H1 (cell line): Measurements from ENCODE around the gene GEMIN7. TPM values are rescaled to one million over a fixed set of nuclear protein-coding genes. Genes with fewer than 3 reads are reported as not detected.

ENCODE experiments used
- CTCF ChIA-PET: fragments of 300-600 bp; sonication (Branson Sonifier 250); formaldehyde crosslinking; loops from one replicate; lab custom pipeline; 2021; ENCODE audit not compliant: partially characterized antibody; lab: Charles Lee
- POLR2A ChIA-PET: fragments of 300-600 bp; sonication (Branson Sonifier 250); formaldehyde crosslinking; loops from one replicate; lab custom pipeline; 2021; ENCODE audit warnings: inconsistent platforms; ENCODE audit not compliant: partially characterized antibody; lab: Charles Lee
- DNase-seq, 2 experiments: peaks; one replicate each; pipeline versions ENCODE4 v3.0.0 to v3.0.0-alpha.2; 2010 to 2022; ENCODE audit warnings: low spot score in 2 of 2, low read depth in 1 of 2, mixed read lengths in 1 of 2
- FAIRE-seq: peaks from 2 replicates; lab custom pipeline; 2011; peaks lifted over from hg19 to GRCh38; lab: Jason Lieb, UNC
- H2AFZ ChIP-seq: 2 replicates; pipeline ENCODE4 v1.8.1; 2012; ENCODE audit warnings: low read length, inconsistent platforms
- H2AK5ac ChIP-seq: 2 replicates; pipeline ENCODE4 v1.6.1; 2013; ENCODE audit warnings: low read depth, low read length
- H2BK120ac ChIP-seq: replicated peaks from 2 replicates; pipeline ENCODE3; 2013; ENCODE audit warnings: low read depth, low read length, inconsistent platforms
- H2BK12ac ChIP-seq: 2 replicates; pipeline ENCODE4 v1.6.1; 2013; ENCODE audit warnings: low read depth, low read length
- H2BK15ac ChIP-seq: 2 replicates; pipeline ENCODE4 v1.6.1; 2013; ENCODE audit warnings: low read length
- H2BK20ac ChIP-seq: 2 replicates; pipeline ENCODE4 v1.6.1; 2013; ENCODE audit warnings: low read length
- H2BK5ac ChIP-seq: 2 replicates; pipeline ENCODE4 v1.6.1; 2013; ENCODE audit warnings: low read depth, low read length
- H3K14ac ChIP-seq: 2 replicates; pipeline ENCODE4 v1.6.1; 2013; ENCODE audit warnings: inconsistent platforms; ENCODE audit not compliant: insufficient read length
- H3K18ac ChIP-seq: 2 replicates; pipeline ENCODE4 v1.6.1; 2013; ENCODE audit warnings: low read length; ENCODE audit errors: extremely low read depth
- H3K23ac ChIP-seq: 2 replicates; pipeline ENCODE4 v1.6.1; 2013; ENCODE audit warnings: inconsistent platforms; ENCODE audit not compliant: insufficient read length
- H3K23me2 ChIP-seq: 2 replicates; pipeline ENCODE4 v1.6.1; 2013; ENCODE audit warnings: low read depth, low read length
- H3K27ac ChIP-seq: 2 replicates; pipeline ENCODE4 v1.6.1; 2011; ENCODE audit warnings: low read depth, low read length, inconsistent platforms
- H3K27me3 ChIP-seq, 4 experiments: replicated peaks in 1 of 4; 1 replicate in 1 of 4; 2 replicates in 3 of 4; pipeline versions ENCODE4 v1.6.1 to v1.8.1; 2011 to 2013; ENCODE audit warnings: low read length in 3 of 4, mild to moderate bottlenecking in 3 of 4, inconsistent platforms in 2 of 4, mixed read lengths in 2 of 4, moderate library complexity in 1 of 4; ENCODE audit not compliant: control insufficient read depth in 3 of 4, insufficient read depth in 3 of 4; ENCODE audit errors: extremely low read depth in 1 of 4
- H3K36me3 ChIP-seq, 4 experiments: 2 replicates each; pipeline versions ENCODE4 v1.6.1 to v1.8.1; 2011 to 2013; ENCODE audit warnings: mild to moderate bottlenecking in 4 of 4, low read length in 3 of 4, moderate library complexity in 2 of 4, control low read depth in 1 of 4, inconsistent platforms in 1 of 4; ENCODE audit not compliant: insufficient read depth in 4 of 4, control insufficient read depth in 2 of 4
- H3K4ac ChIP-seq: replicated peaks from 2 replicates; pipeline ENCODE3; 2013; ENCODE audit warnings: low read length, low read depth, mixed read lengths, inconsistent platforms; ENCODE audit not compliant: insufficient read length
- H3K4me1 ChIP-seq, 4 experiments: replicated peaks in 1 of 4; 1 replicate in 1 of 4; 2 replicates in 3 of 4; pipeline versions ENCODE4 v1.6.1 to v1.8.1; 2011 to 2013; ENCODE audit warnings: low read length in 3 of 4, inconsistent platforms in 2 of 4, mixed read lengths in 1 of 4; ENCODE audit not compliant: insufficient read depth in 4 of 4, control insufficient read depth in 3 of 4
- H3K4me2 ChIP-seq, 2 experiments: 2 replicates each; pipeline versions ENCODE4 v1.6.1 to v1.8.1; 2011 to 2013; ENCODE audit warnings: low read depth in 2 of 2, low read length in 2 of 2, control low read depth in 1 of 2, inconsistent platforms in 1 of 2, mild to moderate bottlenecking in 1 of 2; ENCODE audit not compliant: insufficient read depth in 1 of 2
- H3K4me3 ChIP-seq, 4 experiments: fragments of 200-600, 300-600 bp in 1 of 4; sonication (generic), shearing (Covaris generic), sonication (Bioruptor Twin) in 1 of 4; 2 replicates each; pipeline versions ENCODE4 v1.5.1 to v1.8.1; 2011 to 2016; ENCODE audit warnings: low read length in 4 of 4, low read depth in 3 of 4, control low read depth in 2 of 4, inconsistent platforms in 2 of 4, mild to moderate bottlenecking in 2 of 4, mixed read lengths in 1 of 4, moderate library complexity in 1 of 4; ENCODE audit not compliant: insufficient read depth in 2 of 4; ENCODE audit errors: extremely low read depth in 1 of 4
- H3K56ac ChIP-seq: replicated peaks from 2 replicates; pipeline ENCODE3; 2013; ENCODE audit warnings: low read depth, mild to moderate bottlenecking, mixed read lengths, low read length, inconsistent platforms; ENCODE audit not compliant: insufficient read length
- H3K79me1 ChIP-seq: 2 replicates; pipeline ENCODE4 v1.6.1; 2013; ENCODE audit warnings: low read depth, low read length, control low read depth
- H3K79me2 ChIP-seq, 2 experiments: 2 replicates each; pipeline versions ENCODE4 v1.6.1 to v1.8.1; 2012 to 2013; ENCODE audit warnings: low read length in 2 of 2, mild to moderate bottlenecking in 2 of 2, inconsistent platforms in 1 of 2; ENCODE audit not compliant: insufficient read depth in 2 of 2, control insufficient read depth in 1 of 2
- H3K9ac ChIP-seq, 4 experiments: replicated peaks in 1 of 4; 1 replicate in 1 of 4; 2 replicates in 3 of 4; pipeline versions ENCODE4 v1.6.1 to v1.8.1; 2011 to 2013; ENCODE audit warnings: low read depth in 3 of 4, low read length in 3 of 4, control low read depth in 2 of 4, mild to moderate bottlenecking in 2 of 4, moderate library complexity in 2 of 4, inconsistent platforms in 1 of 4; ENCODE audit errors: extremely low read depth in 1 of 4
- H3K9me3 ChIP-seq, 2 experiments: 2 replicates each; pipeline versions ENCODE4 v1.6.1 to v1.8.1; 2012 to 2013; ENCODE audit warnings: mild to moderate bottlenecking in 2 of 2, moderate library complexity in 2 of 2, control low read depth in 1 of 2, inconsistent platforms in 1 of 2, low read depth in 1 of 2, low read length in 1 of 2, mixed read lengths in 1 of 2; ENCODE audit not compliant: insufficient read depth in 2 of 2
- H4K20me1 ChIP-seq, 2 experiments: replicated peaks in 1 of 2; 2 replicates each; pipeline versions ENCODE3 to v1.8.1; 2011 to 2013; ENCODE audit warnings: inconsistent platforms in 2 of 2, low read length in 2 of 2, mild to moderate bottlenecking in 1 of 2; ENCODE audit not compliant: insufficient read depth in 2 of 2, control insufficient read depth in 1 of 2
- H4K5ac ChIP-seq: 2 replicates; pipeline ENCODE4 v1.6.1; 2013; ENCODE audit warnings: low read length, low read depth, mixed read lengths, inconsistent platforms; ENCODE audit not compliant: insufficient read length
- H4K8ac ChIP-seq: 2 replicates; pipeline ENCODE4 v1.8.0; 2013; ENCODE audit warnings: mild to moderate bottlenecking, moderate library complexity, low read length, inconsistent platforms; ENCODE audit not compliant: insufficient read depth; ENCODE audit errors: extremely low read depth
- H4K91ac ChIP-seq: replicated peaks from 2 replicates; pipeline ENCODE3; 2013; ENCODE audit warnings: low read length, mixed read lengths, inconsistent platforms; ENCODE audit not compliant: insufficient read length
- CHD2 ChIP-seq: IDR thresholded peaks from 2 replicates; pipeline ENCODE4 v1.6.1; 2012; ENCODE audit warnings: low read length, improper control_type of control experiment
- KDM1A ChIP-seq: fragments of 200-600, 300-600 bp; sonication (generic); IDR thresholded peaks from 2 replicates; pipeline ENCODE4 v1.7.1; 2016; ENCODE audit warnings: mild to moderate bottlenecking, low read length, borderline replicate concordance
- KDM5A ChIP-seq: fragments of 200-600 bp; IDR thresholded peaks from 2 replicates; pipeline ENCODE4 v1.7.1; 2012; ENCODE audit warnings: mild to moderate bottlenecking, low read length, inconsistent platforms, mixed read lengths
- SP2 ChIP-seq: IDR thresholded peaks from 2 replicates; pipeline ENCODE4 v1.6.1; 2012; ENCODE audit warnings: mild to moderate bottlenecking, low read length, inconsistent platforms
- YY1 ChIP-seq: IDR thresholded peaks from 2 replicates; pipeline ENCODE4 v1.6.1; 2011; ENCODE audit warnings: low read depth, mild to moderate bottlenecking, low read length
- WGBS, 2 experiments: shearing (Covaris generic) in 1 of 2; methylation state at CpG; one replicate each; pipeline versions ENCODE4 v1.1.6 to v1.1.7; 2013 to 2015; ENCODE audit warnings: low lambda C conversion rate in 2 of 2, mixed read lengths in 2 of 2, inconsistent platforms in 1 of 2, low coverage in 1 of 2, missing lambda C conversion rate in 1 of 2; ENCODE audit not compliant: insufficient replicate concordance in 2 of 2, insufficient coverage in 1 of 2, insufficient read length in 1 of 2; ENCODE audit errors: extremely low coverage in 1 of 2, missing lambda C conversion rate in 1 of 2; 5-methylcytosine and 5-hydroxymethylcytosine counted together
- polyA plus RNA-seq, 7 experiments: library from polyadenylated mRNA; depleted of rRNA in 3 of 7; stranded (reverse) in 5 of 7; unstranded in 2 of 7; fragments of >200 nt in 5 of 7; fragments of 200-250 nt in 2 of 7; gene quantifications; 1 replicate in 5 of 7; 2 replicates in 1 of 7; 4 replicates in 1 of 7; pipeline versions ENCODE4 v1.2.1 to v1.2.3, GENCODE V29; 2011 to 2013; ENCODE audit warnings: missing spikeins in 2 of 7, mixed read lengths in 2 of 7
- total RNA-seq: library from RNA; stranded (reverse); fragmentation: NEBNext Ultra II Directional; extraction: Animal tissue kit (Norgen Biotek cat#: 25700); gene quantifications from 2 replicates; pipeline ENCODE4 v1.2.1, GENCODE V29; 2021
- TF ChIP-seq, protein P1 (sequence below): IDR thresholded peaks from 2 replicates; pipeline ENCODE4 v1.6.1; 2012; ENCODE audit warnings: inconsistent platforms
- TF ChIP-seq, protein P2 (sequence below): IDR thresholded peaks from 2 replicates; pipeline ENCODE4 v1.6.1; 2012; ENCODE audit warnings: inconsistent platforms

Gene GEMIN7
- total and polyA plus RNA-seq, 2 of the 8 experiments (the other 6 are each of a cell fraction or from before 2014, with no cell fraction given): 48.0 to 91.6 TPM

DNA sequence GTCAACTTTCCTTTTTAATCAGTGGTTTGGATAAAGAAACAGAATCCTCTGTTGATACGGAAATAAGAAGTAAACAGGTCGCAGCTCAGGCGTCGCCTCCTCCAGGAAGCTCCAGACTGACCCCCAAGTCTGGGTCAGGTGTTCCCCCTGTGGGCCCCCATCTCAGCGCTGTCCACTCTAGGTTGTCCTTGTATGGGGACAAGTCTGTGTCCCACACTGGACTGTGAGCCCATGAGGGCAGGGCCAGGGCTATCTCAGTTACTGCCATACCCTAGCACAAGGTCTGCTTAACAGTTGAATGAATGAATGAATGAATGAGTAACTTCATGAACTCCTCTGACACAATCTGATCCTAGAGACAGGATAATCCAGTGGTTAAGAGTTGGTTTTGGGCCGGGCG lies 32.7 kb upstream of the GEMIN7 start:
- WGBS, 2 experiments: 98% methylated on average over 7 of the region's 7 CpGs; no CpG with 5 or more reads in 1 of the 2 experiments
- Histone ChIP-seq H2AK5ac (no peak overlapping the region), H3K14ac (no peak overlapping the region), H3K18ac (no peak overlapping the region), H2AFZ (no peak overlapping the region), H3K9me3 (no peaks in the 10 kb centered on the region), H3K23me2 (no peaks in the 10 kb centered on the region), H3K9ac (no peak overlapping the region), H3K27ac (no peak overlapping the region), H2BK20ac (no peak overlapping the region), H3K4me2 (no peak overlapping the region), H2BK12ac (no peak overlapping the region), H2BK5ac (no peak overlapping the region), H2BK120ac (no peak overlapping the region), H3K56ac (no peak overlapping the region), H3K27me3 (no peaks in the 10 kb centered on the region), H4K20me1 (peaks cover 18 to 19% of the 10 kb centered on the region in 2 experiments), H2BK15ac (no peak overlapping the region), H4K5ac (no peak overlapping the region), H3K79me2 (peaks cover 0 to 55% of the 10 kb centered on the region in 2 experiments; a peak in 2 of 4 replicates), H3K23ac (no peak overlapping the region), H4K8ac (no peak overlapping the region), H3K79me1 (peaks cover 7% of the 10 kb centered on the region), H3K4me3 (no peak overlapping the region), H3K4ac (no peak overlapping the region), H3K36me3 (peaks cover 8 to 42% (median 22%) of the 10 kb centered on the region in 4 experiments), H3K4me1 (no peaks in the 10 kb centered on the region), H4K91ac (no peak overlapping the region)
- ChIA-PET POLR2A (interaction anchor here (0.6 to 1.4 kb wide), 6 partner anchors 8 to 140 kb away, joined by 3 to 4 read pairs (median 3); partner anchors contain the start of genes APOE and CLASRP), CTCF (interaction anchor here (0.5 to 9.7 kb wide), 8 partner anchors 7 to 130 kb away, joined by 3 to 85 read pairs (median 4); no protein-coding TSS in a partner anchor)
- FAIRE-seq (no peak), DNase-seq (no peak)
- no peak for TF ChIP-seq YY1
- TF ChIP-seq, protein P1, sequence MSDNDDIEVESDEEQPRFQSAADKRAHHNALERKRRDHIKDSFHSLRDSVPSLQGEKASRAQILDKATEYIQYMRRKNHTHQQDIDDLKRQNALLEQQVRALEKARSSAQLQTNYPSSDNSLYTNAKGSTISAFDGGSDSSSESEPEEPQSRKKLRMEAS: no peak
- TF ChIP-seq, protein P2, sequence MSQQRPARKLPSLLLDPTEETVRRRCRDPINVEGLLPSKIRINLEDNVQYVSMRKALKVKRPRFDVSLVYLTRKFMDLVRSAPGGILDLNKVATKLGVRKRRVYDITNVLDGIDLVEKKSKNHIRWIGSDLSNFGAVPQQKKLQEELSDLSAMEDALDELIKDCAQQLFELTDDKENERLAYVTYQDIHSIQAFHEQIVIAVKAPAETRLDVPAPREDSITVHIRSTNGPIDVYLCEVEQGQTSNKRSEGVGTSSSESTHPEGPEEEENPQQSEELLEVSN: no peak
- TF ChIP-seq KDM1A: no peak
- no peak for TF ChIP-seq CHD2
- no peak for TF ChIP-seq SP2
- no peak for TF ChIP-seq KDM5A
